HepG2 (cell line): ENCODE results near the gene MRPL28. TPM values are rescaled to one million over a fixed set of nuclear protein-coding genes. Genes with fewer than 3 reads are reported as not detected.
A peak's percentile ranks its signal among the peaks of the same experiment; 100 is the strongest.

Experiments used
- CAMTA2 ChIP-seq: sonication (generic); formaldehyde crosslinking; IDR thresholded peaks from 2 replicates; pipeline ENCODE4 v1.4.0; 2020; ENCODE audit warnings: mild to moderate bottlenecking, missing genetic modification reagents, borderline replicate concordance
- ETV5 ChIP-seq: IDR thresholded peaks from 2 replicates; pipeline ENCODE4 v1.6.1; 2018; ENCODE audit warnings: missing biosample characterization, missing genetic modification reagents, inconsistent platforms, borderline replicate concordance
- GATAD2A ChIP-seq: IDR thresholded peaks from 2 replicates; pipeline ENCODE4 v1.6.1; 2016
- HMG20A ChIP-seq: IDR thresholded peaks from 2 replicates; pipeline ENCODE4 v1.6.1; 2016; ENCODE audit warnings: borderline replicate concordance
- HMGXB3 ChIP-seq: sonication (generic); formaldehyde crosslinking; IDR thresholded peaks from 2 replicates; pipeline ENCODE4 v1.4.0; 2020; ENCODE audit warnings: missing genetic modification reagents, borderline replicate concordance
- KDM6A ChIP-seq: IDR thresholded peaks from 2 replicates; pipeline ENCODE4 v1.6.1; 2016; ENCODE audit warnings: low read depth
- MLX ChIP-seq: IDR thresholded peaks from 2 replicates; pipeline ENCODE4 v1.6.1; 2016
- MTA1 ChIP-seq: sonication (generic); formaldehyde crosslinking; IDR thresholded peaks from 2 replicates; pipeline ENCODE4 v1.4.0; 2020; ENCODE audit warnings: missing genetic modification reagents, mild to moderate bottlenecking, borderline replicate concordance
- RARA ChIP-seq: IDR thresholded peaks from 2 replicates; pipeline ENCODE4 v1.6.1; 2016; ENCODE audit warnings: missing genetic modification reagents, missing compliant biosample characterization
- RXRA ChIP-seq: sonication (generic); formaldehyde crosslinking; IDR thresholded peaks from 2 replicates; pipeline ENCODE4 v1.5.1; 2020; ENCODE audit warnings: missing genetic modification reagents
- TAF1 ChIP-seq: sonication (generic); formaldehyde crosslinking; IDR thresholded peaks from 2 replicates; pipeline ENCODE4 v1.4.0; 2020; ENCODE audit warnings: missing genetic modification reagents
- ZC3H13 ChIP-seq: sonication (generic); formaldehyde crosslinking; IDR thresholded peaks from 2 replicates; pipeline ENCODE4 v1.8.1; 2023; ENCODE audit warnings: mild to moderate bottlenecking, missing genetic modification reagents, moderate library complexity
- ZC3H4 ChIP-seq: sonication (generic); formaldehyde crosslinking; IDR thresholded peaks from 2 replicates; pipeline ENCODE4 v1.4.0; 2020; ENCODE audit warnings: missing genetic modification reagents, borderline replicate concordance
- ZKSCAN8 ChIP-seq: IDR thresholded peaks from 2 replicates; pipeline ENCODE4 v1.6.1; 2016; ENCODE audit warnings: borderline replicate concordance, missing genetic modification reagents, missing compliant biosample characterization
- ZNF225 ChIP-seq: sonication (generic); formaldehyde crosslinking; IDR thresholded peaks from 2 replicates; pipeline ENCODE4 v1.4.0; 2020; ENCODE audit warnings: mild to moderate bottlenecking, missing genetic modification reagents
- ZNF430 ChIP-seq: sonication (generic); formaldehyde crosslinking; IDR thresholded peaks from 2 replicates; pipeline ENCODE4 v1.9.0; 2021; ENCODE audit warnings: mild to moderate bottlenecking, missing genetic modification reagents
- ZNF460 ChIP-seq: sonication (generic); formaldehyde crosslinking; IDR thresholded peaks from 2 replicates; pipeline ENCODE4 v1.5.1; 2020; ENCODE audit warnings: missing genetic modification reagents, mild to moderate bottlenecking, borderline replicate concordance
- ZNF777 ChIP-seq: sonication (generic); formaldehyde crosslinking; IDR thresholded peaks from 2 replicates; pipeline ENCODE4 v1.4.0; 2020; ENCODE audit warnings: missing genetic modification reagents
- ZSCAN12 ChIP-seq: sonication (generic); formaldehyde crosslinking; IDR thresholded peaks from 2 replicates; pipeline ENCODE4 v1.9.0; 2021; ENCODE audit warnings: mild to moderate bottlenecking, missing genetic modification reagents
- ZXDC ChIP-seq: sonication (generic); formaldehyde crosslinking; IDR thresholded peaks from 2 replicates; pipeline ENCODE4 v1.5.0; 2020; ENCODE audit warnings: mild to moderate bottlenecking, missing genetic modification reagents
- polyA plus RNA-seq, 8 experiments: library from polyadenylated mRNA; depleted of rRNA in 3 of 8; stranded (reverse) in 7 of 8; unstranded in 1 of 8; fragments of >200 nt; fragmentation: Illumina TruSeq in 4 of 8; extraction: Trizol in 4 of 8; gene quantifications; 2 replicates each; pipeline versions ENCODE4 v1.2.1 to v1.2.3, GENCODE V29; 2011 to 2016; ENCODE audit warnings: low read depth in 4 of 8, missing spikeins in 1 of 8, mixed read lengths in 1 of 8; ENCODE audit not compliant: insufficient read depth in 1 of 8
- total RNA-seq, 5 experiments: library from RNA; depleted of rRNA; stranded (reverse); fragments of >200 nt; fragmentation: Illumina TruSeq; extraction: Trizol; gene quantifications; 2 replicates each; pipeline ENCODE4 v1.2.3, GENCODE V29; 2016; ENCODE audit warnings: low read depth in 1 of 5
- TF ChIP-seq, protein P1 (sequence below): IDR thresholded peaks from 2 replicates; pipeline ENCODE4 v1.6.1; 2016; ENCODE audit warnings: missing compliant biosample characterization, missing genetic modification reagents, borderline replicate concordance

The MRPL28 gene
- total and polyA plus RNA-seq, 2 of the 13 experiments (the other 11 are each of a cell fraction or from before 2014, with no cell fraction given), result 114 to 135 TPM

DNA sequence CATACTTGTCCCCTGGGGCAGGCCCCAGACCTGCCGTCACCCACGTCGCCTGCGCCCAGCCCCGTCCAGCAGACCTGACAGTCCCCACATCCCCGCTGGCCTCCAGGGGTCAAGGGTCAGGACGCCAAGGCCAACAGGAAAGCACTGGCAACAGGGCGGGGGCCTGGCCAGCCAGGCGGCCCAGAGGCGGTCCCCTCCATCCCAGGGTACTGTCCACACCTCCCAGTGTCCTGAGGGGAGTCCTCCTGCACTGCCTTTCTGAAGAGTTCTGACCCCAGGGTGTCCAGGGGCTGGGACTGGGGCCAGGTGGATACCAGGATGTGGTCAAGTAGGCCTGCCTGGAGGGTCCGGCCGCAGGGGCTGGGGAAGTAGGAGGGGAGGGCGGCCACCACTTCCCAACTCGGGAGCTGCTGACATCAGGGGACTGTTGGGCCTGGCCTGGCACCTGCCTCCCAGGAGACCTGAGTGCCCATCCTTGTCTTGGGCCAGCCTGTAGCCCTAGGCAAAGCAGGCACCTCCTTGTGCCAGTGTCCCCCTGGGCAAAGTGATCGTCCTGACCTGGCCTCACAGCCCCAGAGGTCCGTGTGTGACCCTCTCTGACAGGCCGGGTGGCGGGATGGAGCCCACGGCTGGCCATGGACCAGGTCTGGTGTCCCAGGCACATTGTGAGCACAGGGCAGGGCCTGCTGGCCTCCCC is 11.1 kb downstream of the MRPL28 start (continued):
- TF ChIP-seq ZXDC (CRISPR knock-in tag) (no peak), KDM6A (CRISPR knock-in tag) (peak; percentile 68; the same call in 1 of the 2 replicates), GATAD2A (CRISPR knock-in tag) (peak; percentile 80), ZC3H13 (CRISPR knock-in tag) (peak; percentile 62; the same call in 1 of the 2 replicates), ZNF225 (CRISPR knock-in tag) (no peak), CAMTA2 (CRISPR knock-in tag) (no peak), HMG20A (CRISPR knock-in tag) (no peak), ZKSCAN8 (no peak), RARA (CRISPR knock-in tag) (peak; percentile 85), ZNF430 (CRISPR knock-in tag) (peak; percentile 88), ZSCAN12 (CRISPR knock-in tag) (no peak), ZNF777 (CRISPR knock-in tag) (peak; percentile 74; the same call in 1 of the 2 replicates), ETV5 (CRISPR knock-in tag) (peak; percentile 88; the same call in 1 of the 2 replicates), TAF1 (no peak; the same call in 1 of the 2 replicates), HMGXB3 (CRISPR knock-in tag) (0 out of 2 replicates have a peak, but pooled peaks have one; percentile 43), RXRA (peak; percentile 79), ZNF460 (CRISPR knock-in tag) (no peak), MLX (CRISPR knock-in tag) (peak; percentile 77), ZC3H4 (no peak), MTA1 (CRISPR knock-in tag) (peak; percentile 85; the same call in 1 of the 2 replicates)
- TF ChIP-seq, protein P1, sequence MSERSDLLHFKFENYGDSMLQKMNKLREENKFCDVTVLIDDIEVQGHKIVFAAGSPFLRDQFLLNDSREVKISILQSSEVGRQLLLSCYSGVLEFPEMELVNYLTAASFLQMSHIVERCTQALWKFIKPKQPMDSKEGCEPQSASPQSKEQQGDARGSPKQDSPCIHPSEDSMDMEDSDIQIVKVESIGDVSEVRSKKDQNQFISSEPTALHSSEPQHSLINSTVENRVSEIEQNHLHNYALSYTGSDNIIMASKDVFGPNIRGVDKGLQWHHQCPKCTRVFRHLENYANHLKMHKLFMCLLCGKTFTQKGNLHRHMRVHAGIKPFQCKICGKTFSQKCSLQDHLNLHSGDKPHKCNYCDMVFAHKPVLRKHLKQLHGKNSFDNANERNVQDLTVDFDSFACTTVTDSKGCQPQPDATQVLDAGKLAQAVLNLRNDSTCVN, result no peak
